ES-I3 (cell line): ENCODE measurements around the gene VPS26C.
A peak's percentile ranks its signal among the peaks of the same experiment; 100 is the strongest.
"Not testable (repeated sequence)": the region's sequence is repeated elsewhere in the genome, so short reads cannot be mapped to it uniquely, and the experiment has no call there.

ENCODE experiments used
- H3K36me3 ChIP-seq: 2 replicates; pipeline ENCODE4 v1.6.1; 2013; ENCODE audit warnings: mild to moderate bottlenecking, low read length, control low read depth, moderate library complexity; ENCODE audit not compliant: insufficient read depth
- H3K4me1 ChIP-seq: 2 replicates; pipeline ENCODE4 v1.6.1; 2013; ENCODE audit warnings: mild to moderate bottlenecking, control low read depth, low read length; ENCODE audit not compliant: insufficient read depth
- H3K9ac ChIP-seq: 2 replicates; pipeline ENCODE4 v1.6.1; 2013; ENCODE audit warnings: low read depth, mild to moderate bottlenecking, low read length, moderate library complexity
- H3K9me3 ChIP-seq: 2 replicates; pipeline ENCODE4 v1.6.1; 2013; ENCODE audit warnings: mild to moderate bottlenecking, low read length, moderate library complexity; ENCODE audit not compliant: control insufficient read depth, insufficient read depth

The VPS26C gene

GRCh38 chr21:37230632-37231248, 36.4 kb downstream of the VPS26C start:
- Histone ChIP-seq H3K9ac (no peak overlapping the region), H3K9me3 (no peaks in the 10 kb centered on the region), H3K36me3 (peaks cover 17% of the 10 kb centered on the region), H3K4me1 (no peaks in the 10 kb centered on the region)

- no peaks in the 10 kb centered on the region for H3K4me1 ChIP-seq
- no peak overlapping the region for H3K9ac ChIP-seq
- H3K9me3 ChIP-seq = no peaks in the 10 kb centered on the region; the same call in 1 of the 2 replicates
- H3K36me3 ChIP-seq = peaks cover 29% of the 10 kb centered on the region
Observed at GRCh38 chr21:37228003-37228400, 39.1 kb downstream of the VPS26C start.

- Histone ChIP-seq H3K36me3 (peaks cover 32% of the 10 kb centered on the region), H3K9ac (no peak overlapping the region)
Observed at GRCh38 chr21:37227071-37228002, 39.8 kb downstream of the VPS26C start.

GRCh38 chr21:37226041-37226920, 40.9 kb downstream of the VPS26C start:
- no peaks in the 10 kb centered on the region; the same call in 1 of the 2 replicates for H3K9me3 ChIP-seq
- no peaks in the 10 kb centered on the region for H3K4me1 ChIP-seq
- H3K36me3 ChIP-seq = peaks cover 30% of the 10 kb centered on the region
- no peak overlapping the region for H3K9ac ChIP-seq

More at GRCh38 chr21:37227071-37228002, 39.8 kb downstream of the VPS26C start:
- Histone ChIP-seq H3K9me3 (no peaks in the 10 kb centered on the region; the same call in 1 of the 2 replicates), H3K4me1 (no peaks in the 10 kb centered on the region)

- Histone ChIP-seq H3K9me3 (no peaks in the 10 kb centered on the region; the same call in 1 of the 2 replicates), H3K4me1 (no peaks in the 10 kb centered on the region)
Observed at GRCh38 chr21:37224861-37225839, 42.0 kb downstream of the VPS26C start.

GRCh38 chr21:37223804-37224345, 43.3 kb downstream of the VPS26C start:
- H3K9me3 ChIP-seq = no peaks in the 10 kb centered on the region; the same call in 1 of the 2 replicates
- no peaks in the 10 kb centered on the region for H3K4me1 ChIP-seq
- H3K9ac ChIP-seq = no peak overlapping the region
- peaks cover 30% of the 10 kb centered on the region for H3K36me3 ChIP-seq

More at GRCh38 chr21:37224861-37225839, 42.0 kb downstream of the VPS26C start:
- Histone ChIP-seq H3K36me3 (peaks cover 30% of the 10 kb centered on the region), H3K9ac (no peak overlapping the region)

GRCh38 chr21:37222248-37222647, 44.9 kb downstream of the VPS26C start:
- H3K9ac ChIP-seq, H3K9me3 ChIP-seq, H3K4me1 ChIP-seq: not testable (repeated sequence)
- peaks cover 23% of the 10 kb centered on the region for H3K36me3 ChIP-seq

- Histone ChIP-seq H3K9me3 (no peaks in the 10 kb centered on the region; the same call in 1 of the 2 replicates), H3K4me1 (no peaks in the 10 kb centered on the region), H3K9ac (peak overlapping the region; percentile 50; the same call in 1 of the 2 replicates), H3K36me3 (peaks cover 15% of the 10 kb centered on the region; the same call in 1 of the 2 replicates)
Observed at GRCh38 chr21:37220981-37221664, 46.0 kb downstream of the VPS26C start.

- peaks cover 15% of the 10 kb centered on the region; the same call in 1 of the 2 replicates for H3K36me3 ChIP-seq
- peak overlapping the region; percentile 50 for H3K9ac ChIP-seq
- no peaks in the 10 kb centered on the region for H3K4me1 ChIP-seq
- H3K9me3 ChIP-seq = no peaks in the 10 kb centered on the region; the same call in 1 of the 2 replicates
Observed at GRCh38 chr21:37220433-37220980, 46.6 kb downstream of the VPS26C start.

- Histone ChIP-seq H3K9ac (peak overlapping the region; percentile 50; the same call in 1 of the 2 replicates), H3K9me3 (no peaks in the 10 kb centered on the region; the same call in 1 of the 2 replicates), H3K4me1 (no peaks in the 10 kb centered on the region), H3K36me3 (peaks cover 15% of the 10 kb centered on the region; the same call in 1 of the 2 replicates)
Observed at GRCh38 chr21:37219761-37220432, 47.2 kb downstream of the VPS26C start.

GRCh38 chr21:37214952-37215351, 52.2 kb downstream of the VPS26C start:
- Histone ChIP-seq H3K9ac (no peak overlapping the region), H3K36me3 (no peaks in the 10 kb centered on the region; the same call in 1 of the 2 replicates), H3K9me3 (peaks cover 2% of the 10 kb centered on the region; the same call in 1 of the 2 replicates), H3K4me1 (no peaks in the 10 kb centered on the region)
